ENCODE data around the gene ALG12.
A peak's percentile ranks its signal among the peaks of the same experiment; 100 is the strongest.

The ALG12 gene

DNA sequence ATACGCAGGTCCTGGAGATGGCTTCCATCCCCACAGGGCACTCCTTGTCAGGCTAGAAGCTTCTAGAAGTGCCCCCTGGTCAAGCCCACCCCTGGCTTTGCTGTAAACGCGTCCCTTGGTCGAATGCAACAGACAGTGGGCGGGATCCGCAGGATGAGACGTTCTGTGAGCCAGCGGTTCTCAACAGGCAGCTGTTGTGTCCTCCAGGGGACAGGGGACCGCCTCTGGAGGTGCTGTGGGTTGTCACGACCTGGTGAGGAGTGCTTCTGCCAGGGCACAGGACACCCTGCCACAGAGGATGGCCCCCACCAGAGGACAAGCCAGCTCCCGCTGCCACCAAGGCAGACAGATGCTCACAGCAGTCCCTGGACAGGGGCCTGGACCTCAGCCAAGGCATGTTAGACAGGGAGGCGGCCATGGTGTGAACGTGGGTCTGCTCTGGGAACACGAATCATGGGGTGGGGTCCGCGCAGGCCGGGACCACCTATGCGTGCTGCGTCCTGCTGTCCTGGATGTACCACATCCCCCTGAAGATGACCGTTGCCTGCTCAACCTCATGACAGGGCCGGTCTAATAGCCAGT lies 11.8 kb upstream of the ALG12 start:
- no peak for DNase-seq (ENCODE audit: low read depth)

DNA sequence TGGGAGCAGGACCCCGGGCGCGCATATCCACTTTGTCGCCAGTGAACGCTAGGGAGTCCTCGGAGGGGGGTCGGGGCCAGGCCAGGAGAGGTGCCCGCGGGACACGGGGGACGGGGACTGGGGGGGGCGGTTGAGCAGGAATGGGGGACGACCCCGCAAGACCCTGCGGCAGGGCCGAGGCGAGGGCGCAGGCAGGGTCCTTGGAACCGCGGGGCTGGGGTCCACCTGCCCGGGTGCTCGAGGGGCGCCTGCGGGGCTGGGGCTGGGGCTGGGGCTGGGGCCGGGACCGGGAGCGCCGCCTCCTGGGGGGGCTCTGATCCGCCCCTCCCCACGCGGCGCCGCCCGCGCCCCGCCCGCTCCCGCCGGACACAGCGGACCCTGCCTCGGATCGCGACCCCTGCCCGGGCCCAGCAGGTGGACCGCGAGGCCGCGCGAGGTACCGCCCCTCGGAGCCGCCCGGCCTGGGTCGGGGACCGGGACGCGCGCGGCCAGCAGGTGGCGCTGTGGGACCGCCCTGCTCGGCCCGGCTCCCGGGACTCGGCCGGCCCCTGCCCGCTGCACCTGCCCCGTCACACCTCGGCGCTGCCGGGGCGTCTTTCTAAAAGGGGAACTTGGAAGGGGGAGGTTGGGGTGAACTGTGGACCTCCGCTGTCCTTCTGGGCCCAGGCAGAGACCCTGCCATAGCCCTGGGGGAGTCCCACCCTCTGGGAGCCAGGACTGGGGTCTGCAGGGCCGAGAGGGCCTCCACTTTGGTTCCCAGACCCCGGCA lies 11.2 kb upstream of the ALG12 start:
- peak; percentile 71 for DNase-seq (ENCODE audit: low read depth)

DNA sequence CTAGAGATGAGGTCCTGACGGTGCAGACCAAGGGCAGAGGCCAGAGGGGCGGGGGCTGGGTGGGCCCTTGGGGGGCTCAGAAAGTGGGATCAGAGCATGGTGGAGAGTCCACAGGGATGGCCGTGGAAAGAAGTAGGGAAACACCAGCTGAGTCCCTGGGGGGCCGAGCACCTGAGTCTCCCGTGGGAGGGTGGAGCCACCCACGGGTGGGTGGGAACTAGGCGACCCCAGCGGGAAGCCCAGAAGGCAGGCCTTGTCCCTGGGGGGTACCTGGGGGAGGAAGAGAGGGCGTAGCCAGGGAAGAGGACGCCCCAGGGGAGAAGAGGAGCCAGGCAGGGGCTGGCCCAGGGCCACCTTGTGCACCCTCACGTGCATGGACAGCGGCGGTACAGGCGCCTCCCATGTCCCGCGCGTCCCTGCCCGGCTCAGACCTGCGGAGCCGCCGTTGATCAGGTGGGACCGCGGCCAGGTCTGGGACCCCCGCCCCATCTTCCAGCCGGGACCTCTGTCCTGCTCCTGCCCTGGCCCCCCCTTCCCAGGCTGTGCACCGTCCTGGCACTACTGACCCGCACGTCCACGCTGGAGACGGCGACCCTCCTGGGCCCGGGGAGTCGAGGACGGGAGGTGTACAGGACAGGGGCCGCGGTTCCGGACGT lies 10.4 kb upstream of the ALG12 start:
- DNase-seq (ENCODE audit: low read depth), result no peak

DNA sequence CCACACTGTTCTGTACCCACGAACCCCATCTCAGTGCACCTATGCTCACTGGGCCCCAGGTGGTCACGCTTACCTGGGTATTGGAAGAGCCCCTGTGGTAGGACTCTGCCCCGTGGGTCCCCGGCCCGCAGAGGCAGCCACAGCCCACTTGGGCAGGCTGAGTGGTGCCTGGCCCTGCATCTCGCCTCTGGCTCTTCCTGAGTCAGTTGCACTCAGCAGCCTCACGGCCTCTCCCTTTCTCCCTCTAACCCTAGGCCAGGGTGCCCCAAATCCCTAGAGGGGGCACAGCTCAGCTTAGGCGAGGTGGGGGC lies 9.9 kb upstream of the ALG12 start:
- DNase-seq (ENCODE audit: low read depth), result no peak

DNA sequence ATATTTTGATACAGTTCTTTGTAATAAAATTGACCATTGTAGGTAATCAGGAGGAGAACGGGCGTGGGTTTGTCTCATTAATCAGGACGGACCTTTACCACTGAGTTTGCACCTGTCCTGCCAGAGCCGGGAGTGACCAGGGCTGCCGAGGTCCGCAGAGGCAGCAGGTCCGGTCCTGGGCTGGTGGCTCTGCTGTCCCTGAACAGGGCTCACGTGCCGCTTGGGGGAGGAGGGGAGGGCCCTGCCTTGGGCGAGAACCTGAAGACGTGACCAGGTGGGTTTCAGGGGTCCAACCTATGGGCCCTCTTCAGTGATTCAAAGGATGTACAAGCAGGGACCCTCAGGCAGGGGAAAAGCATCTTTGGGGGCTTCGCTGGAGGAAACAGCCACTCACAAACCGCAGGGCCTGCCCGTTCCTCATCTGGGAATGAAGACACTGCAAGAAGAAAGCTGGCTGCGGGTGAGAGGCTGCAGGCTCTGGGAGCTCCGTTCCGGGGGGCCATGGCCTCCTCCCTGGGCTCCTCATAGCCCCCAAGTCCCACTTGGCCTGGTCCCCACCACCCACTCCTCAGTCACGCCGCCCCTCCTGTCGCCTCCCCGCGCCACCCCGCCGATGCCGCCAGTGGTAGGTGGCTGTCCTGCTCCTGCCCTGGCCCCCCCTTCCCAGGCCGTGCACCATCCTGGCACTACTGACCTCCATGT lies 9.4 kb upstream of the ALG12 start:
- DNase-seq (ENCODE audit: low read depth), result no peak

DNA sequence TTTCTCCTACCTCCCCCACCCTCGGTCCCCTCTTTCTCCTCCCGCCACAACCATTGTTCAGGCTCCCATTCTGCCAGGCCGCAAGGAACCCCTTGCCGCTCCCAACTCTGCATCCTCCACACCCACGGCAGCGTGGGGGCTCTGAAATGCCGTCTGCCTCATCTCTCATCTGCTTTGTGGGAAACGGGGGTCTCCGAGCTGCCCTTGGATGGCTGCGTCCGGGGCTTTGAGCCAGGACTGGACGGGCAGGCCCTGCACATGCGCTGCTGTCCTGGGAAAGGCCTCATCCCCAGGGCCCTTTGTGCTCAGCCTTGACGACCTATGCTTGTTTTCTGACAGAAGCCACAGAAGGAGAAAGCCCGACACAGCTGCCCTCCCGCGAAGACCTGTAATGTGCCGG lies 8.7 kb upstream of the ALG12 start:
- DNase-seq (ENCODE audit: low read depth), result no peak

DNA sequence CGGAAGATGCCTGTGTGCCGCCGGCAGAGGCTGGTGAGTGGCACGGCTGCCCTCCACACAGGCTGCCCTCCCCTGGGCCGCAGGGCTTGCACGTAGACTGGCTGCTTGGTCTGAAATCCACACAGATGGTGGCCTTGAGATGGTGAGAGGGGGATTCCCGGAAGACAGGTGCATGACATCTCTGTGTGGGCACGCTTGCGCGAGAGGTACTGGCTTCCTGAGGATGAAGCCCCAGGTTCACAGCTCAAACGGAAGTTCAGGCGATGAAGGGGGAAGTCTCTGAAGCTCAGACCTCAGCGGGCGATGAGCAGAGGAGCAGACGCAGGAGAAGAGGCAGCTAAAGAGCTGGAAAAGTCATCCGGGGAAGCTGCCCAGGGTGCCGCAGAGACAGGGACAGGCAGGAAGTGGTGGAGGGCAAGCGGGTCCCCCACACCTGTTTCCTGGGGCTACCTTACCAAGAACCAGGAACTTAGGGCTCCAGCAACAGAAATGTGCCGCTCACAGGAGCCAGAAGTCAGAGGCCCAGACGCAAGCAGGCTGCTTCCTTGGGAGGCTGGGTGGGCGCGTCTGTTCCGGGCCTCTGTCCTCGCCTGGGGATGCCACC lies 7.4 kb upstream of the ALG12 start:
- DNase-seq (ENCODE audit: low read depth), result peak; percentile 67

DNA sequence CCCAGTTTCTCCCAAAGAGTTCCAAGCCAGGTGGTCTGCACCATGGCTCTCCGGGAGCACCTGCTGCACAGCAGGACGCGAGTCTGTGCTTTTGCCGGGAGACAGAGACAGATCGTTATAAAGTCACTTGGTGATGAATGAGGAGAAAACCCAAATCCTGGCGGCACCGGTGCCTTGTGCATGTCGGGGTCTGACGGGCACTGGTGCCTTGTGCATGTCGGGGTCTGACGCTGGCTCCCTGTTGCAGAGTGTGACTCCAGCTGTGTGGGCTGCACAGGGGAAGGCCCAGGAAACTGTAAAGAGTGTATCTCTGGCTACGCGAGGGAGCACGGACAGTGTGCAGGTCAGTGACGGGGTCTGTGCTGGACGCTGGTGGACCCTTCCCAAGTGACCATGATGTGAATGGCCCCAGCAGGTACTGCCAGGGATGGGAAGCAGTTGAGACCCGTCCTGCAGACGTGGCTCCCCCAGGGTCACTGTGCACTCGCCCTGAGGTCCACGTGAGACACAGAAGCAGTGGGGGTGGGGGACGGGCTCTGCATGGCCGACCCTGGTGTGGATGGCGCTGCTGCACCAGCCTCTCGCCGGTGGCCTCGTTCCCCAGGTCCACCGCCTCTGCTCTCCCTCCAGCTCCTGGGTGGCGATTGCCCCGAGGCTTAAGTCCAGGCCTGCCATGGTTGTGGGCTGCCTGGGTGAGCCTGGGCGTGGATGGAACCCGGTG lies 6.0 kb upstream of the ALG12 start:
- DNase-seq (ENCODE audit: low read depth), result no peak

DNA sequence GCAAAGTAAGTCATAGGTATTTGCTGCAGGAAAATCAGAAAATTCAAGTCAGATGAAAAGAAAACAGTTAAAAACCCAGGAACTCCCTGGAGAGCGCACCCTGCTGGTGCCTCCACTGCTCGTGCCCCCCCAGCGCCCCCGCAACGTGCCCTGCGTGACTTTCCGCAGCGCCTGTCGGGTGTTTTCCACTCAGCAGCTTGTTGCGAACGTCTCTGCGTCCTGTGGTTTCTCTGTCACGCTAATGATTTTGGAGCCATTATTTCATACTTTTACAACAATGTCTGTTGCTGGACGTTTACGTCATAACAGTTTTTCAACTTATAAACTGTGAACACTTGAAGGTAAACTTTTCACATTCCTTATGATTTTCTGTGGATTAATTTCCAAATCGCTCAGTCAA lies 5.2 kb upstream of the ALG12 start:
- DNase-seq (ENCODE audit: low read depth), result no peak

DNA sequence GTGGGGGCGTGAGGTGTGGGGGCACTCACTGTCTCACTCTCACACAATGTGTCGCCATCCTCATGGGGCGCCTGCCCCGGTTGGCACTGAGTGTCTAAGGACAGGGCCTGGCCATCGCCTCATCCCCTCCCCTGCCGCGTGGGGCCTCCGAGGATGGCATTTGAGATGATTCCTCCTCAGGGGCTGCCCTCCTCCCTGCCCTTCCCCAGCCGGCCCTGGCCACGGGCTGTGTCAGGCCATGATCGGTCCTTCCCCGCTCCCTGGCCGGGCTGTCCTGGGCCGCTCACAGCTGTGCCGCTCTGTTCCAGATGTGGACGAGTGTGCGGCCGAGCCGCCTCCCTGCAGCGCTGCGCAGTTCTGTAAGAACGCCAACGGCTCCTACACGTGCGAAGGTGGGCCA lies 4.7 kb upstream of the ALG12 start:
- no peak for DNase-seq (ENCODE audit: low read depth)

DNA sequence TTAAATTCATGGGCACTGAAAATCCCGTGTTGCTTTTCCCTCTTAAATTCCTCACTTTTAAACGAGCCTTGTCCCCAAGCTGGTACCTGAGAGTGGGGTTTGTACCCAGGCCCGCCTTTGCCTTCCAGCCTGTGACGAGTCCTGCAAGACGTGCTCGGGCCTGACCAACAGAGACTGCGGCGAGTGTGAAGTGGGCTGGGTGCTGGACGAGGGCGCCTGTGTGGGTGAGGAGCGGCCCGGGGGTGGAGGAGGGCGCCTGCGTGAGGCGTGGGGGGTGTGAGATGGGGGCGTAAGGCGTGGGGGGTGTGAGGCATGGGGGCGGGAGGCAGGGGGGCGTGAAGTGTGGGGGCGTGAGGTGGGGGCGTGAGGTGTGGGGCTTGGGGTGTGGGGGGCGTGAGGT lies 4.2 kb upstream of the ALG12 start:
- DNase-seq (ENCODE audit: low read depth), result no peak

DNA sequence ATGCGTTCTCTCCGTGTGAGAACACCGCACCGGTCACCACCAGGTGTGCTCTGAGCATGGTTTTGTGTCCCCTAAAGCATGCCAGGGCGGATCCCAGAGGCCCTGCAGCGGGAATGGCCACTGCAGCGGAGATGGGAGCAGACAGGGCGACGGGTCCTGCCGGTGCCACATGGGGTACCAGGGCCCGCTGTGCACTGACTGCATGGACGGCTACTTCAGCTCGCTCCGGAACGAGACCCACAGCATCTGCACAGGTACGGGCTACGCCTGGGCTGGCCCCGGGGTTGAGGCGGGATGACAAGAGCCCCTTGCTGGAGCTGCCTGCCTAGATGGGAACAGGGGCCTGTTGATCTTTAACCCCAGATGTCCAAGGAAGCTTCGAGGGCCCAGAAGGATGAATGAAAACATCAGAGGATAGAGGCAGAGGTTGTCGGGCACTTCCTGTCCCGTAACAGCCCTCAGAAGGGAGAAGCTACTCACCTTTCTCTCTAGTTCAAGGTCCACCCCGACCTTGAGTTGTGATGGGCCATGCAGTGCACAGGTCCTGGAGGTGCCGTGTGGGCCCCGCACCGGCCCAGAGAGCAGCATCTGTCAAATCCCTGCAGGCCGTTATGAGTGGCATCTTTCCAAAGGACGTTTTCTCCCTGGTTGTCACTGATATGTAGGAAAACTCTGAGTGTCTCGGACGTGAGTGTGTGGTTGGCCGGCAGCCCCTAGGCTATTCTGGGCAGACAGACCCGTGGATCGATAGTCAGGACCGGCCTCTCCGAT lies 3.5 kb upstream of the ALG12 start:
- no peak for DNase-seq (ENCODE audit: low read depth)

DNA sequence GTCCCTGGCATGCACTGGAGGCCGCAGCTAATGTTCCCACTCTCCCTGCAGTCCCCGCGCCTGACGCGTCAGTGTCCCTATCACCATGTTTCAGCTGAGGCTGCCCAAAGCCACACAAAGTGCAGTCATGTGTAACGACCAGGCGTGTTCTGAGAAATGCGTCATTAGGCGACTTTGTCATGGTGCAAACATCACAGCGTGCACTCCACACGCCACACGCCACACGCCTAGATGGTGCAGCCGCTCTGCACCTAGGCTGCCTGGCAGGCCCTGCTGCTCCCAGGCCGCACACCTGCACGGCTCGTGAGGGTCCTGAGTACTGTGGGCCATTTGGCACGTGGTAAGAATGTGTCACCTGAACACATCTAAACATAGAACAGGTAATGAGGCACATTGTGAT lies 2.6 kb upstream of the ALG12 start:
- no peak for DNase-seq (ENCODE audit: low read depth)

DNA sequence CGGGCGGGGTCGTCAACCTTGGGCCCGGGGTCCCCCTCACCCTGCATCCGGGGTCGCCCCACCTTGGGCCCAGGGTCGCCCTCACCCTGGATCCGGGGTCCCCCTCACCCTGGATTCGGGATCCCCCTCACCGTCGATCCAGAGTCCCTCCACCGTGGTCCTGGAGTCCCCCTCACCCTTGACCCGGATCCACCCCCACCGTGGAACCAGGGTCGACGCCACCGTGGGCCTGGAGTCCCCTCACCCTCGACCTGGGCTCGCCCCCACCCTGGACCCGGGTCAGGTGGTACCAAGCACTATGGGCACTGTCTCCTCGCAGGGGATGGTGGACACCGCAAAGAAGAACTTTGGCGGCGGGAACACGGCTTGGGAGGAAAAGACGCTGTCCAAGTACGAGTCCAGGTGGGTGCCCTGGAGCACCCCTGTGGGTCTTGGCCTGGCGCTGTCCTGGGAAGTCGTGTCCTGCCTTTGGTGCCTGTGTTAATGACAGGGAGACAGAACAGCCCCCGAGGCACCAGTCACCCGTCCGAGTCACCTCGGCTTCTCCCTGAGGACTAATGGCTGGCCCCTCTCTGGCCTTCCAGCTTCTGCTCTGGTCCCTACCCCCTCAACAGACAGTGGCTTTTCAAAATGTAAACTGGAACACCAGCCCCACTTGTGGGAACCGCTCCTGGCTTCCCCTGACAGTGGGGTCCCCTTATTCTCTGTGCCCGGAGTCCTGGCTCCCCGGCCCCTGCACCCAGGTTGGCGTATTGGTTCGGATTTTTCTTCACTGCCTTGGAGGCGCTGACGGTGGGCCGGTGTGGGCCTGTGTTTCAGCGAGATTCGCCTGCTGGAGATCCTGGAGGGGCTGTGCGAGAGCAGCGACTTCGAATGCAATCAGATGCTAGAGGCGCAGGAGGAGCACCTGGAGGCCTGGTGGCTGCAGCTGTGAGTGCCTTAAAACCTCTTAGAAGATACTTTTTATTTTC lies 958 bp upstream of the ALG12 start:
- no peak for DNase-seq (ENCODE audit: low read depth)

DNA sequence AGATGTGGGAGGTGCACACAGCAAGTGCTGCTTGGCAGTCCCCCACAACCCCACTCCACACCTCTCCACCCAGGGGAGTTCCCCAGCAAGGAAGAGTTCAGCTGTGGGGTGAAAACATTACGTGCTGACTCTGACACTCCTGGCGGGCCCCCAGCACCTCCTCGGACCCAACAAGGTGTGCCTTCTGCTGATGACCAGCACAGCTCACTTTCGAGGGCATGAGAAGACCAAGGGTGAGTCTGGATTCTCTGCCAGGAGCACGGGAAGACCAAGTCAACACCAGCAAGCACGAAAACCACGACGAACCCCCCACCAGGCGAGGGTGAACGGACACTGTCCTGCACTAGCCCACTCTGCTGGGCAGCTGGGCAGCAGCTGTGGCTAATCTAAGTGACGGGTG lies 1.4 kb downstream of the ALG12 start:
- DNase-seq (ENCODE audit: low read depth), result no peak

DNA sequence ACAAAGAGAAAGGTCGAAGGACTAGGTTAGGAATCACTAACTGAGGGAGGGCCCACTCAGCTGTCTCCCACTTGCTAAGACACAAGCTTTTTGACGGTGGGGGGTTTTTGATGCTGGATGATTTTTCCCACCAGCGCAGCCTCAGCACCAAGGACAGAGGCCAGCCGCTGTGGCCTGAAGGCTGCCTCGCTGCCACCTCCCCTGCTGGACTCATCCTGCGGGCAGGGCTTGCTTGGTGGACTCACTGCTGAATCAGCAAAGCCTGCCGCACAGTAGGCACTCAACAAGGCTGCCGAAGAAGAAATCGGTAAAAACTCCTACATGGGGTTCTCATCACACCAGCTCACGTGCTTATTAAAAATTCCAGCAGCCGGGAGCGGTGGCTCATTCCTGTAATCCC lies 2.6 kb downstream of the ALG12 start:
- DNase-seq (ENCODE audit: low read depth), result no peak

DNA sequence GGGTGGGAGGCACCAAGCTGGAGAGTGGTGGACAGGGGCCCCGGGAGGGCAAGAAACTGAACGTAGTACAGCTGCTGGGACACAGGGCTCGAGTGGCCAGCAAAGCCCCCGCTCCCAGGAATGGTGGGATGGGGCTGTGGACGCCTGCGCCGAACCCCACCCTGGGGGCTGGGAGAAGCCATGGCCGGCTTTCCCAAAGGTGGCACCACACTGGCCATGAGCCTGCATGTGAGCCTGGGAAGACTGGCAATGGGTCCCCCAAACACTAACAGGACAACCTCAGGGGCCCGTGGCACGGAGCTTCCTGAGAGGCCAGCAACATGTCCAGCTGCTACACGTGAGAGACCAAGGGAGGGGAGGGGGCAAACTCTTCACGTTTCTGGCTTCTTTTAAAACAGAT lies 4.0 kb downstream of the ALG12 start:
- no peak for DNase-seq (ENCODE audit: low read depth)

DNA sequence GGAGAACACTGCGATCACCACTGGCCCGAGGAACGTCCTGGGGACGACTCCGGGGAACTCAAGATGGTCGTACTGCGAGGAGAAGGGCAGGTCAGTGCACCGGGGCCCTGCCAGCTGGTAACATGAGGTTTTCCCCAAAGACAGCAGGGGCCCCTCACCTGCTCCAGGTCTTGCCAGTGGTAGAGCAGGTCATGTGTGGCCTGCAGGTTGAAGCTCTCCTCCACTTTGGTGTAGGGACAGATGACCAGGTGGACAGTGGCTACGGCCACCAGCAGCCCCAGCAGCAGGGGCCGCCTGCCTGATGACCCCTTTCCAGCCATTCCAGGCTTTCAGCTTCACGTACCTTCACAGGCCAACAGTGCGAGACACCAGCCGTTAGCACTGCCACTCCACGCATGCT lies 4.8 kb downstream of the ALG12 start:
- DNase-seq (ENCODE audit: low read depth), result no peak

DNA sequence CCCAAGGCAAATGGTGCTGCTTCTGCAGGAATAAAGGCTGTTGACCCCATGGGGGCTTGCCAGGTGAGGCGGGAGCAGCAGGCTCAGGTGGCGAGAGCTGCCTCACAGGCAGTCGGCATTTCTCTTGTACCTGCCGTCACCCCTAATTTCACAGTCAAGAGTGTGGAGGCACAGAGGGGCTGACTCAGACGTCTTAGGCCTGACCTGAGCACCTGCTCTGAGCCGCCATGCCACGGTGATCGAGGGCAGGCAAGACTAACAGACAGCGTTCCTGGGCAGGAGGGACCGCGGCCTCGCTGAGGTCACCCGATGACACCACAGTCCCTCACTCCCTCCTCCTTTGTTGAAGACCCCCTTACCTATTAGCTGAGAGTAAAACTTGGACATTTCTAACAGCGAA lies 5.2 kb downstream of the ALG12 start:
- DNase-seq (ENCODE audit: low read depth), result no peak
